Cardiac septum (tissue), 1 donor: ENCODE data around the gene POLR3GL. TPM values are rescaled to one million over a fixed set of nuclear protein-coding genes. Genes with fewer than 3 reads are reported as not detected.

ENCODE experiments used
- DNase-seq: peaks from one replicate; pipeline ENCODE4 v3.0.0-alpha.2; 2020; ENCODE audit warnings: low spot score
- intact Hi-C: fragments of 100-400 bp; cut with DNase I; formaldehyde crosslinking; loops from one replicate; pipeline ENCODE4 v1.14.0; 2022
- total RNA-seq: library from RNA; stranded (reverse); fragmentation: NEBNext Ultra II Directional; extraction: Animal tissue kit (Norgen Biotek cat#: 25700); gene quantifications from one replicate; pipeline ENCODE4 v1.2.1, GENCODE V29; 2021
- donor health status: DM: no; HTN: no; CAD: no.

POLR3GL gene
- total RNA-seq, 1 donor from 2014 or later, result 36.8 TPM

DNA sequence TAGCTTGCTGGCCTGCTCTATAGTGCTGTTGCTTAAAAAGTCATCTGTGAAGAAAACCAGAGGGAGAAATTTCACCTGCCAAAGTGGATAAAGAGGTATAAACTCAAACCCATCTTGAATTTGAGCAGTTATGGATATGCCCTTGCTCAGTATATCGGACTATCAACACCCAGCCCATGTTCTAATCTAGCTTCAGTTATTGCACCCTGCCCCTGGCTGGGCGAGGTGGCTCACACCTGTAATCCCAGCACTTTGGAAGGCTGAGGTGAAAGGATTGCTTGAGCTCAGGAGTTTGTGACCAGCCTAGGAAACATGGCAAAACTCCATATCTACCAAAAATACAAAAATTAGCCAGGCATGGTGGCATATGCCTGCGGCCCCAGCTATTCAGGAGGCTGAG, 20.0 kb upstream of the POLR3GL start:
- intact Hi-C loops, result no loop called here
- DNase-seq, result no peak

- no peak for DNase-seq
- intact Hi-C loops, result no loop called here
Measured at GRCh38 chr1:145946477-145946986, 18.0 kb upstream of the POLR3GL start.

- intact Hi-C loops, result no loop called here
- DNase-seq, result no peak
Measured at GRCh38 chr1:145947551-145947950, 16.9 kb upstream of the POLR3GL start.

- intact Hi-C loops, result no loop called here
- no peak for DNase-seq
Measured at GRCh38 chr1:145949219-145949618, 15.3 kb upstream of the POLR3GL start.

DNA sequence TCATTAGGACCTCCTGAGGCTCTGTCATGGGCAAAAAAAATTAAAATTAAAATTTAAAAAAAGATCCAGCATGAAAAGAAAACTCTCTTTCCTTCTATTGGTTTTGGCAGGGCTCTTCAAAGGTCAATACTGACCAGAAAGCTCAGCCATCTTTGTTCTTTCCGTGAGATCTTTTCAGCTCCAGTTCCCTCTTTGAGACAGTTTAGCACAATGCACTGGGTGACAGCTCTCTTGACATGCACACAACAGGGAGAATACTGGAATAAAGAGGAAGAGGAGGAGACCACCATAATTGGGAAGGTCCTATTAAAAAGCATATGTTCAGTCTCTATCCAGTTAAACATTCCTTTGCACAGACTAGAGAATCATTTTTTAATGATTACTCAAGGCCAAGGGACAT, 13.0 kb upstream of the POLR3GL start:
- intact Hi-C loops, result no loop called here
- no peak for DNase-seq

- DNase-seq, result no peak
- intact Hi-C loops, result no loop called here
Measured at GRCh38 chr1:145952903-145953302, 11.6 kb upstream of the POLR3GL start.

DNA sequence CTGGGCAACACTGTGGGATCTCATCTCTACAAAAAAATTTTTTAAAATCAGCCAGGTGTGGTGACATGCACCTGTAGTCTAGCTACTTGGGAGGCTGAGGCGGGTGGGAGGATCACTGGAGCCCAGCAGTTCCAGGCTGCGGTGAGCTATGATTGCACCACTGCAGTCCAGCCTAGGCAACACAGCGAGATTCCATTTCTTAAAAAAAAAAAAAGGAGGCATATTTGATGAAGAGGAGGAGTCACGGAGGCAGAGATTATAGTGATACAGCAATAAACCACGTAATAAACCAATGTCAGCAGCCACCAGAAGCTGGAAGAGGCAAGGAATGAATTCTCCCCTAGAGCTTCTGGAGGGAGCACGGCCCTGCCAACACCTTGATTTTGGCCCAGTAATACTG, 10.6 kb upstream of the POLR3GL start:
- intact Hi-C loops, result no loop called here
- DNase-seq, result no peak

DNA sequence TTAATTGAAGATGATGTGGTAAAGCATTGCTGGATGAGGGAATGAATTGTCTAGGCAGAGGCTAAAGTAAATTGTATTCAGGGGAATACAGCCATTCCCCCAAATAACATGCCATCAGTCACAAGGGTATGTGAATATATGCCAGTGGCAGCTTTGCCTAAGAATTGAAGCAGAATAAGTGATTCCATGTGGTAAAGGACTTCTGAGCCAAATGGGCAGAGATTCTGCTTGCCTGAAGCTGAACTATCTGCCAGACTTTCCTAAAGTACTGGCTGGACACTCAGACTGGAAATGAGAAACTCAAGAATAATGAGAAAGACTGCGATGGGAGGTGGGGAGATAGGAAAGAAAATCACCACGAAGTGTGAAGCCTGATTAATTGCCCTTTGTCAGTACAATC, 9.1 kb upstream of the POLR3GL start:
- intact Hi-C loops, result no loop called here
- DNase-seq, result no peak

- intact Hi-C loops, result no loop called here
- no peak for DNase-seq
Measured at GRCh38 chr1:145956361-145956760, 8.1 kb upstream of the POLR3GL start.

- DNase-seq, result no peak
- intact Hi-C loops, result loop anchor here (1.0 kb wide), 1 partner anchor 20 kb away; no protein-coding TSS in a partner anchor
Measured at GRCh38 chr1:145956781-145957442, 7.6 kb upstream of the POLR3GL start.

DNA sequence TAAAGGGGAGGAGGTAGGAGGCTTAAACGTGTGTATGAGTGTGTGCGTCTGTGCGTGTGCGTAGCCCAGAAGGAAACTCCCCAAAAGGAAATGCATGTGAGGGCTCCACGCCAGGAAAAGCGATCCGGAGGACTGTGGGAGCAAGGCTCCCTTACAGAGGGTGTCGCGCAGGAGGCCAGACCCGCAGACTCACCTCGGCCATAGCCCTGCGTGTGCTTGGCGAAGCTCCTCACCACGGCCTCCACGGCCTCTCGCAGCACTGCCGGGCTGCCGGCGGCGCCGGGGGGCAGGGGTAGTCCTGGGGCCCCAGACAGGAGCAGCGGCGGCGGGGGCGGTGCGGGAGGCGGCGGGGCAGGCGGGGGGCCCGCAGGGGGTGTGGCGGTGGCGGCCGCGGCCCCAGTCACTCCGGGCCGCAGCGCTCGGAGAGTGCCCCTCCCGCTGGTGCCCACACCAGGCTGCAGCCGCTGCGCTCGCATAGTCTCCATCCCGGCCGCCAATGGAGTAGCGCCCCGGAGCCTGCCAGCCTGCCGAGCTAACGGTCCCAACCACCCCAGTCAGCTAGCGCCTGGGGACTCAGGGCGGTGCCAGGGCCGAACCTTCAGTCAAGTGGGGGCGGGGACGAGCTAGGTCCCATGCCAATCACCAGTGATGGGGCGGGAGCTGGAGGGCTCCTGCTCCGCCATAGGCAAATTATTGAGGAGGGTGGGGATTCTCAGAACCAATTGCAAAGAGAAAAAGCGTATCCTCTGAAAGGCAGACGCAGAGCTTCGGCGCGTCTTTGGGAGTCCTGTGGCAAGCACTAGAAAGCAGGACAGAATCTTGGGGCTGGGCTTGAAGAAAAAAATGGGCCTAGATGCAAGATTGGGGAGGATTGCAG, 6.8 kb upstream of the POLR3GL start, which contains the start of gene LIX1L:
TSS of gene LIX1L (minus strand) at position 575 of the 877 bp plus-strand sequence. CDS start at position 485, 90 bp downstream.
- peak; percentile 98 for DNase-seq
- intact Hi-C loops, result loop anchor here (1.0 kb wide), 1 partner anchor 20 kb away; no protein-coding TSS in a partner anchor

- intact Hi-C loops, result no loop called here
- no peak for DNase-seq
Measured at GRCh38 chr1:145958734-145959133, 5.8 kb upstream of the POLR3GL start.

- DNase-seq, result no peak
- intact Hi-C loops, result no loop called here
Measured at GRCh38 chr1:145959333-145959732, 5.2 kb upstream of the POLR3GL start.

DNA sequence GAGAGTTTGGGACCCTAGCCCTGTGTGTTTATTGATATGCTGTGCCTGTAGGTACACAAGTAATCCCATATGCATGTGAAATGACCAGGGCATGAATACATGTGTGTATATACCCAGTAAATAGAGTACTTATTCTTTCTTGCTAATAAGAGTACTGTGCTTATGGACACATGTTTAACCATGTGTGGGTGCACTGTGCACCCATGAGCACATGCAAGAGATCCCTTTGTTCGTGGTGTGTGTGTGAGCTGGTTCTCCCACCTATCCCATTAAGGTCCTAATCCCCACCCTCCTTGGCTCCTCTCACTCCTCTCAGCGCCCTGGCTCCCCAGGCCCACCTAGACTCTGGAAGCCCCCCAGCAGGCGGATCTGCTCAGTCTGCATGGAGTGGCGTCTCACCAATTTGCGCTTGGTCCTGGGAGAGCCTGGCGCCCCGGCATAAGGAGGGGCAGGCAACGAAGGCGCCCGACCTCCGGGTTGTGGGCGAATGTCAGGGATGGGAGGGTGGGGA, 4.5 kb upstream of the POLR3GL start:
- DNase-seq, result no peak
- intact Hi-C loops, result loop anchor here (2.0 to 5.0 kb wide), 2 partner anchors 37 to 67 kb away; partner anchors contain the start of gene TXNIP

DNA sequence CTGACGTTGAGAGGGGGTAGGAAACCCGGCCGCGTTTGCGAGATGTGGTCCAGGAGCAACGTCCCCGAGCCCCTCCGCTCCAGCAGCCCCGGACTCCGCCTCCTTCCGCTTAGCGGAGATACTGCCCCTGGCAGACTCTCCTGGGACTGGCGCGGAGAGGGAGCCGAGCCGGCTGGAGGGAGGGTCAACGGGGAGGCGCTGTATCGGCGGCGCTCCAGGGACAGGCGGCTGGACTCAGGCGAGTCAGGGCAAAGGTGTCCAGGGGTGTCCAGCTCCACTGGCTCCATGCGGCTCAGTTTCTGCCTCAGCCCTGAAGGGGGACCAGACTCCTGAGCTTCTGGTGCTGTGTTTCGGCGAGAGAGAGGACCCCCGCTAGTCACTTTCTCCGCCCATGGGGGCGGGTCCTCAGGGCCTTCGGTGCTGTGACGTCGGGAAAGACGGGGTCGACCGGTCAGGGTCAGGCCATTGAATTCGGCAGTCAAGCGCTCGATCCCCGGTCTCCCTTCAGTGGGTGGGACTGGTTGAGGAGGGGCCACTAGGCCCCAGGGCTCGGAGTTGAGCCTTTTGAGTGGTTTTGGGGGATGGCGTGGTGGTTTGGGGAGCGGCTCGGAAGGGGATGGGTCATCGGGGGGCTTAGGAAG, 3.9 kb upstream of the POLR3GL start:
- DNase-seq, result peak; percentile 93
- intact Hi-C loops, result loop anchor here (2.0 to 5.0 kb wide), 2 partner anchors 37 to 68 kb away; partner anchors contain the start of gene TXNIP

DNA sequence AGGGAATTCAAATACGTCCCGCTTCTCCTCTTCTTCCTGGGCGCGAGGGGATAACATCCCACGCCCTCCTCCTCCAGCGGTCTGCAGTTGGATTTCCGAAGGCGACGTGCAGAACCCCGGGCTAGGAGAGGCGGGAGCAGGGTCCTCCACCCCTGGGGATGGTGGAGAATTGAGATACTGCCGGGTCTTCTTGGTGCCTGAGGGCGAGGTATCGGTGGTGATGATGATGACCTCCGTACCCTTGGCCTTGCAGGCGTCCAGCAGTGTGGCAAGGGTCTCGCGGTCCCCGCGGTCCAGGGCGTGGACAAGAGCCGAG, 3.4 kb upstream of the POLR3GL start:
- no peak for DNase-seq
- intact Hi-C loops, result loop anchor here (2.0 to 5.0 kb wide), 2 partner anchors 36 to 68 kb away; partner anchors contain the start of gene TXNIP

GRCh38 chr1:145961425-145962156, 2.9 kb upstream of the POLR3GL start:
- intact Hi-C loops, result loop anchor here (2.0 to 5.0 kb wide), 2 partner anchors 36 to 69 kb away; partner anchors contain the start of gene TXNIP
- DNase-seq, result no peak

DNA sequence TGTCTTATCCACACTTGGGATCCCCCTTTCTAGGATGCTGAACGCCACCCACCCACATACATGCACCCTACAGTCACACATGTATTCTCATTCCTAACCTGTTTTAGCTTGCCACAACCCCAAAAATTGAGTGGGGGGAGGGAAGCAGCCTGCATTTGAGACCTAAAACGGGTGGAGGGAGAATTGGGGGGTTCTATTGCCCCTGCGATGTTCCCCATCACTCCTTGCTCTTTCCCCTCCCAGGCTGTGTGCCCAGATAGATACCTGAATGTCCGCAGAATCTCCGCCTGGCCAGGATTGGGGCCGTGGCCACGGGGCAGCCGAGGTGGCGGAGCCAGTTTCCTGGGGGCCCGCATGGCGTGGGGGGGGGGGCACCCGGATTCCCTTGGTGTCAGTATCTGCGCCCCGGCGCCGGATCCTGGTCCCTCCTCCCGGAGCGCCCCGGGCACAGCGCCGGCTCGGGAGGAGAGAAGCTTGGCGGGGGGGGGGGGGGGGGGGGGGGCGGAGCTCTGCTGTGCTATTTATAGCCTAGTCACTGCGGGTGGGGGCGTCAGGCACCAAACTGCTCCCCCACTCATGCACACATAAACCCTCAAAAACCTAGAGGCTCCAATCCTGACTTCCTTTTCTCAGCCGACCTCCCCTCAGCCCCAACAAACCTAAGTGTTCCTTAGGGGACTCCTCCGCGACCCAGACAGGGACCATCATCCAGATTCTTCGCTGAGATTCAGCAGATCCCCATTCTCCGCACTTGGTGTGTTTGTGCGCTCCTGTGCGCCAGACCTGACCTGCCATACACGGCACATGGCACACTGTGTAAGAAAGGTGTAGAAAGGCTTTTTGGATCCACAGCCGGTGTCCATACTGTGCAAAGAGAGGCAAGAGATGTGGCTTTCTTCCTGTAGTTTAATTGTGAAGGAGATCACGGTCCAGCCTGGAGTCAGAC, 2.1 kb upstream of the POLR3GL start:
- intact Hi-C loops, result loop anchor here (5.0 kb wide), 1 partner anchor 35 kb away; the partner anchor contains the start of gene TXNIP
- no peak for DNase-seq
